ENCODE results near the gene PORCN.
"Not testable (repeated sequence)": the region's sequence is repeated elsewhere in the genome, so short reads cannot be mapped to it uniquely, and the experiment has no call there.

PORCN gene

GRCh38 chrX:48514126-48514806 is 5.5 kb downstream of the PORCN start:
- DNase-seq = no peak

DNA sequence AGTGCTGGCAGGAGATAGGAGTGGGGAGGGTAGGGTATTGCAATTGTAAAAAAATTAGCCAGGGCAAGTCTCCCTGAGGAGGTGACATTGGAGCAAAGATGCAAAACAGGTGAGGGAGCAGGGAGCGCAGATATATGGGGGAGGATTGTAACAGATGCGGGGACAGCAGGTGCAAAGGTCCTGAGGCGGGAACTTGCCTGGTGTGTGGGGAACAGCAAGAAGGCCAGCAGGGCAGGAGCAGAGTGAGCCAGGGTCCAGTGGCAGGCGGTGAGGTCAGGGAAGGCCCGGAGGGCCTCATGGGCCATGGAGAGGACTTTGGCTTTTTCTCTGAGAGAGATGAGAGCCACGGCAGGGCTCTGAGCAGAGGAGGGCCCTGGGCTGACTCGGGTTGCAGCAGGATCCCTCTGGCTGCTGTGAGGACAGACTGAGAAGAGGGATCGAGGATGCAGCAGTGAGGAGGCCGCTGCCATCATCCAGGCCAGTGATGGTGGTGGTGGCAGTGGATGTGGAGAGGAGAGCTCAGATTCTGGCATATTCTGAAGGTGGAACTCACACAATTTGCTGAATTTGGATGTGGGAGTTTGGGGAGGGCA is 6.2 kb downstream of the PORCN start:
- DNase-seq = no peak

DNA sequence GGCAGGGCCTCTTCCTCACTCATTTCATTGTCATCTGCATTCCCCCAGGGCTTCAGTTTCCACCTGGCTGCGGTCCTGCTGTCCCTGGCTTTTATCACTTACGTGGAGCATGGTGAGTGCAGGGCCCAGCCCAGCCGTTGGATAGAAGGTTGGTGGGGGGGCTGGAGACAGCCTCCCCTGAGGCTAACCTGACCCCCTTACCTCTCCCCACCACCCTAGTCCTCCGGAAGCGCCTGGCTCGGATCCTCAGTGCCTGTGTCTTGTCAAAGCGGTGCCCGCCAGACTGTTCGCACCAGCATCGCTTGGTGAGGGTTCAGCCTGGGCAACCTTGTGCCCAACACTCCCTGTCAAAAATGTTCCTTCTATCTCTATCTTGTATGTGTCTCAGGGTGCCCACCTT is 7.0 kb downstream of the PORCN start:
- DNase-seq = no peak

- no peak for DNase-seq
These were observed 7.5 kb downstream of the PORCN start for GRCh38 chrX:48516285-48516684.

DNA sequence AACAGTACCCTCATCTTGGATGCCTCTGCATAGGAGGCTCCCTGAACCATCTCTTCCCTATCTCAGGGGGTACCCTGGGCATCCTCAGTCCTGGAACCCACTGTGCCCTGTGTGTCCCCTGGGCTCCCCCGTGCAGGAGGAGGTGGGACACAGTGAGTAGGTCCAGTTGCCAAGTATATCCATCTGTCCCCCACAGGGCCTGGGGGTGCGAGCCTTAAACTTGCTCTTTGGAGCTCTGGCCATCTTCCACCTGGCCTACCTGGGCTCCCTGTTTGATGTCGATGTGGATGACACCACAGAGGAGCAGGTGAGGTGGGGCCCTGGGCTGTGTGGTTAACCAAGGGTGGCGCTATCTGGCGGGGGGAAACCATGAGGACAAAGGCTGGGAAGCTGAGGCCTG is 8.2 kb downstream of the PORCN start:
- DNase-seq = no peak

DNA sequence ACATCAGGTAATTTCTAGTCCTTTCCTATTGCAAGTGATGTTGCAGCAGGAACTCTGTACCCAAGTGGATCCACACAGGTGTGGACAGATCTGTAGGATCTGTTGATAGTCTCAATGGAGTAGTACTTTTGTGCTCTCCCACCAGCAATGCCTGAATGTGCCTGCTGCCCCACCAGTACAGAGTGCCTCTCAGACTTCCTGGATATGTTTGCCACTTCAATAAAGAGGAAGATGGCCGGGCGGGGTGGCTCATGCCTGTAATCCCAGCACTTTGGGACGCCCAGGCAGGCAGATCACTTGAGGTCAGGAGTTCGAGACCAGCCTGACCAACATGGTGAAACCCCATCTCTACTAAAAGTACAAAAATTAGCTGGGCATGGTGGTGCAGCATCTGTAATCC is 10.7 kb downstream of the PORCN start:
- not testable (repeated sequence) for DNase-seq

DNA sequence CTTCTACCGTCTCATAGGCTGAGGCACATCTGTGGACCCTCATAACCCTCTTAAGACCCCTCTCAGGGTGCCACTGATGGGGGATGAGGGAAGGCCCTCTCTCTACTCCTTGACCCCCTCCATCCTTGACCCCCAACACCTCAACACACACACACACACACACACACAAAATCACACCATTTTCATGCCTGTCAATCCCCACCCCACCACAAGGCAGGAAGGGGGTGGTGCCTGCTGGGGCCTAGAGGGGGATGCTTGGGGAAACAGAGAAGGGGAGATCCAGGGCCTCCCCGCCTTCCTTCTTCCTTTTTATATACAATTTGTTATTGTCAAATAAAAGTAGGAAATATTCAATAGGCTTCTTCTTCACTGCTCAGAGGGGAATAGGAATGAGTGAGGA is 11.7 kb downstream of the PORCN start:
- DNase-seq = no peak

- no peak for DNase-seq
These were observed 12.2 kb downstream of the PORCN start for GRCh38 chrX:48520976-48521352.

DNA sequence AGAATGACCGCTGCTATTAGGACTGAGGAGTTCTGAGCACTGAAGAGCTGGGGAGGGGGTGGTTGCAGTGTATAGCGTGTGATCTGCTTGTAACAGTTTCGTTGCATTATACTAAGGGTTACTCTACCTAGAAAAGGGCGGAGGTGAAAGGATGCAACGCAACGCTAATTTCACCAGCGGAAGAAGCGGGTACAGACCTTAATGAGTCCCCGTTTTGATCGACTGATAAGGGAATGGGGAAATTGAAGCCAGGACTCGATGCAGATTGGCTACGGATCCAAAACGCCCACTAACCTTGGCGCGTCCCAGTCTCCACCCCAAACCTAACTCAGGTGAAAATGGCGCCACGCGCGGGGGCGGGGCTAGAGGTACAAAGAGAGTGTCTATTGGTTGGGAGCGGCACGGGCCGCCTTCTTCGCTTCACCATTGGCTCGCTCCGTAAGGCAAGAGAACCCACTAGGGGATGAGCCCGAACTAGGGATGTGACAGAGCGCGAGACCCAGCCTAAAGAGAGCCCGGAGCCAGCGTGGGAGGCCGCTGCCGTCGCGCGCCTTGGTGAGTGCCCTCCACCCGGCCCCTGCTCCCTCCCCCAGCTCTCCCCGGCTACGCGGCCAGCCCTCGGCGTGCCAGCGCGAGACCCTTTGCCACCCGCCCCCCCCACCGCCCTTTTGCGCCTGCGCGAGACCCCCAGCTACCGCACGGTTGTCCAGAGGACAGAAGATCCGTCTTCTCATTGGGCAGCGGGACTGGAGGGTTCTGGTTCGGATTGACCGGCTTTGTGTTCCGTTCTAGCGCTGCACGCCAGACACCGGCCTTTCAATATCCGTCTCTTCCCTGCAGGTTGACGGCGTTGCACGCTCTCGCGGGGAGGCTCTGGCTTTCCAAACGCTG is 12.8 kb downstream of the PORCN start, which contains the start of gene EBP:
Gene EBP, plus strand, starts transcription at position 456 of the 891 bp plus-strand sequence. CDS start 1,964 bp downstream, outside the sequence.
- DNase-seq = peak; percentile 92

- no peak for DNase-seq
These were observed 13.5 kb downstream of the PORCN start for GRCh38 chrX:48522291-48522690.

DNA sequence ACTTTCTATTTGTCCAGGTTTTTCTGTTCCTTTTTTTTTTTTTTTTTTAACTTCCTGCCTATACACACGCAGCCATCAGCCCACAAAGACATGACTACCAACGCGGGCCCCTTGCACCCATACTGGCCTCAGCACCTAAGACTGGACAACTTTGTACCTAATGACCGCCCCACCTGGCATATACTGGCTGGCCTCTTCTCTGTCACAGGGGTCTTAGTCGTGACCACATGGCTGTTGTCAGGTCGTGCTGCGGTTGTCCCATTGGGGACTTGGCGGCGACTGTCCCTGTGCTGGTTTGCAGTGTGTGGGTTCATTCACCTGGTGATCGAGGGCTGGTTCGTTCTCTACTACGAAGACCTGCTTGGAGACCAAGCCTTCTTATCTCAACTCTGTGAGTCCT is 14.9 kb downstream of the PORCN start:
- no peak for DNase-seq

DNA sequence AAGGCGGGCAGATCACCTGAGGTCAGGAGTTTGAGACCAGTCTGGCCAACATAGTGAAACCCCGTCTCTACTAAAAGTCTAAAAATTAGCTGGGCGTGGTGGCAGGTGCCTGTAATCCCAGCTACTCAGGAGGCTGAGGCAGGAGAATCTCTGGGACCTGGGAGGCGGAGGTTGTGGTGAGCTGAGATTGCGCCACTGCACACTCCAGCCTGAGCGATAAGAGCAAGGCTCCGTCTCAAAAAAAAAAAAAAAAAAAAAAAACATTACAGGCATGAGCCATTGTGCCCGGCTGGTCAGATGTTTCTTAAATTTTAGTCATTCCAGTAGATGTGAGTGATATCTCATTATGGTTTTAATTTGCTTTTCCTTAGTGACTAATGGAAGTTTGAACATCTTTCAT is 17.1 kb downstream of the PORCN start:
- not testable (repeated sequence) for DNase-seq

DNA sequence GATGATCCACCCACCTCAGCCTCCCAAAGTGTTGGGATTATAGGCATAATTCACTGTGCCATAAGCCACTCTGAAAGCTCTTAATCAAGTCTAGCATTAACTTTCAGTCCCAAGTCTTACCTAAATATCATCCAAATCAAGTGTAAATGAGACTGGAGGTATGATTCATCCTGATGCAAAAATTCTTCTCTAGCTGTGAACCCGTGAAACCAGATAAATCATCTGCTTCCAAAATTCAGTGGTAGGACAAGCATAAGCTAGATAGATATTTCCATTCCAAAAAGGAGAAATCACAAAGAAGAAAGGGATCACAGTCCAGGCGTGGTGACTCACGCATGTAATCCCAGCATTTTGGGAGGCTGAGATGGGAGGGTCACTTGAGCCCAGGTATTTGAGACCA is 21.9 kb downstream of the PORCN start:
- DNase-seq = no peak

DNA sequence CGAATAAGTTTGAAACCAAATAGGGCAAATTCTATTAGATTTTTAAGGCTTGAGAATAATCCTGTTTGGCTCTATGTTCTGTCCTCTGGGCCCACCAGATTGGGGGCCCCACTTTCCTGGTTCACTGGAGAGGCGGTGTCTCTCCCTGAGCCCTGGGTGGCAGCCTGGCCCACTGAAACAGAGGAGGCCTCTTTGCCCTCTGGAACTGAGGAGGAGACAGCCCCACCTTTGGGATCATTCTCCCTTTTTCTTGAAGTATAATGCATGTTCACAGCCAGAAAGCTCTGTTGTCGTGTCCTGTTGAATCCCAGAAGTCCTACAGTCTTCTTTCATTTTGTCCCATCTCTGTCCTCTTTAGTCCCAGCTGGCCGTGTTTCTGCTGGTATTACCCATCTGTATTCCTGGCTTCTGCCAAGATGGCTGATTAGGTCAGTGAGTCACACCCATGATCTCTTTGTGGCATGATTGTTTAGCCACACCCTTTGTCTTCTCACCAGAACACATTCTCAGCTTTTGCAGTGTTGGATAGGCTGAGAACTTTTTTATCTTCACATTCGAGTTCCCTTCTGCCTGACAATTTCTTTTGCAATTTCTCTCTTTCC is 22.7 kb downstream of the PORCN start:
- DNase-seq = no peak

DNA sequence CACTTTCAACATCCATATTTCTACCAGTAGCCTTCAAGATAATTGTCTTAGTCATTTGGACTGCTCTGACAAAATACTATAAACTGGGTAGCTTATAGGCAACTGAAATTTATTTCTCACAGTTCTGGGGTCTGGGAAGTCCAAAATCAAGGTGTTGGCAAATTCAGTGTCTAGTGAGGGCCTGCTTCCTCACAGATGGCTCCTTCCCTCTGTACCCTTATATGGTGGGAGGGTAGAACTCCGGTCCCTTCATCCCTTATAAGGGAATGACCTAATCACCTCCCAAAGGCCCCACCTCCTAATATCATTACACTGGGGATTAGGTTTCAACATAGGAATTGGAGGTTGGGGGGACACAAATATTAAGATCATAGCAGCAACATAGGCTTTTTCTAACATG is 23.4 kb downstream of the PORCN start:
- no peak for DNase-seq

- no peak for DNase-seq
These were observed 24.4 kb downstream of the PORCN start for GRCh38 chrX:48533165-48533564.

DNA sequence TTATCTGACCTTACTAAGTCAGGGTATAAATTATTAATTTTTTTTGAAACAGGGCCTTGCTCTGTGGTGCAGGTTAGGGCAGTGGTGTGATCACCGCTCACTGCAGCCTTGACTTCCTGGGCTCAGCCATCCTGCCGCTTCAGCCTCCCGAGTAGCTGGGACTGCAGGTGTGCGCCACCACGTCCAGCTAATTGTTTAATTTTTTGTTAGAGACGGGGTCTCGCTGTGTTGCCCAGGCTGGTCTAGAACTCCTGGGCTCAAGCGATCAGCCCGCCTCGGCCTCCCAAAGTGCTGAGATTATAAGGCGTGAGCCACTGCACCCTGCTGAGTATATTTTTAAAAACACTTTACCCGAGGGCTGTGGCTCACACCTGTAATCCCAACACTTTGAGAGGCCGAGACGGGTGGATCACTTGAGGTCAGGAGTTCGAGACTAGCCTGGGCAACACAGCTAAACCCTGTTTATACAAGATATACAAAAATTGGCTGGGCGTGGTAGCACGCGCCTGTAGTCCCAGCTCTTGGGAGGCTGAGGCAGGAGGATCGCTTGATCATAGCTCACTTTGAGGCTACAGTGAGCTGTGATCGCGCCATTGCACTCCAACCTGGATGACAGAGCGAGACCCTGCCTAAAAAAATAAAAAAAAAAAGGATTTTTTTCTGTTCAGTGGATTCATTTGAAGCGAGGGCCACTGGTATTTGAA is 30.0 kb downstream of the PORCN start:
- DNase-seq = no peak

GRCh38 chrX:48539345-48540027 is 30.7 kb downstream of the PORCN start, which contains the start of gene TBC1D25:
Gene TBC1D25 (plus strand): TSS chrX:48539714. CDS start chrX:48539798, 84 bp downstream.
- peak; percentile 97 for DNase-seq

- peak; percentile 51 for DNase-seq
These were observed 31.2 kb downstream of the PORCN start for GRCh38 chrX:48540028-48540375.

GRCh38 chrX:48540480-48540879 is 31.7 kb downstream of the PORCN start:
- no peak for DNase-seq

DNA sequence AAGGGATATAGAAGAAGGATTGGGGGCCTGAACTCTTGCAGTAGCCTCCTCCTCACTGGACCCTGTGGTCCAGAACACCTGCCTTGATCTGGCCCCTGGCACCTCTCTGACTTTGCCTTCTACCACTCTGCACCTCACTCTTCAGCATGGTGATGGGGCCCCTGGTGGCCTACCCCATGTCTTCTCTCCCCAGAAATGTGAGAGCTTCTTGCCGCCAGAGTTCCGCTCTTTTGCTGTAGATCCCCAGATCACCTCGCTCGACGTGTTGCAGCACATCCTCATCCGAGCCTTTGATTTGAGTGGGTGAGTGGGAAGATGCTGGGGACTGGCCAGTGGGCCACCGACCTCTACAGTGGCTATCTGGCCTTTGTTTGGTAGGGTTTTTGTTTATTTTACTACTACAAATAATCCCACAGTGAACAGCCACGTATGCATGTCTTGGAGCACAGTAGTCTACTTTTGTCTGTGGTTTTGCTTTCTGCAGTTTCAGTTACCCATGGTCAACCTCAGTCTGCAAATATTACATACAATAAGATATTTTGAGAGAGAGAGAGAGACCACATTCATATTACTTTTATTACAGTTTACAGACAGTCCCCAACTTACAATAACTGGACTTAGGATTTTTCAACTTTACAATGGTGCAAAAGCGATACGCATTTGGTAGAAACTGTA is 32.5 kb downstream of the PORCN start:
- DNase-seq = no peak

DNA sequence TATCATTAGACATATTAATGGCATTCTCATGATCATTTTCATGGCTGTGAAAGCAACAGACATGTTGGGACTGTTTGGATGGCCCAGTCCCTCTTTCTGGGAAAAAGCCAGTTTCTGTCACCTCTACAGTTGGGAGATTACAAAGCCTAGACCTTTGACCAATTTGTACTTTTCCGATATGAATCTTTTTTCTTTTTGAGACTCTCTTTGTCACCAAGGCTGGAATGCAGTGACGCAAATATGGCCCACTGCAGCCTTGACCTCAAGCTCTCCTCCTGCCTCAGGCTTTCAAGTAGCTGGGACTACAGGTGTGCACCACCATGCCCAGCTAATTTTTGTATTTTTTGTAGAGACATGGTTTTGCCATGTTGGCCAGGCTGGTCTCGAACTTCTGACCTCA is 40.1 kb downstream of the PORCN start:
- no peak for DNase-seq
